ENCODE measurements around the gene MTCL3.

Gene MTCL3

DNA sequence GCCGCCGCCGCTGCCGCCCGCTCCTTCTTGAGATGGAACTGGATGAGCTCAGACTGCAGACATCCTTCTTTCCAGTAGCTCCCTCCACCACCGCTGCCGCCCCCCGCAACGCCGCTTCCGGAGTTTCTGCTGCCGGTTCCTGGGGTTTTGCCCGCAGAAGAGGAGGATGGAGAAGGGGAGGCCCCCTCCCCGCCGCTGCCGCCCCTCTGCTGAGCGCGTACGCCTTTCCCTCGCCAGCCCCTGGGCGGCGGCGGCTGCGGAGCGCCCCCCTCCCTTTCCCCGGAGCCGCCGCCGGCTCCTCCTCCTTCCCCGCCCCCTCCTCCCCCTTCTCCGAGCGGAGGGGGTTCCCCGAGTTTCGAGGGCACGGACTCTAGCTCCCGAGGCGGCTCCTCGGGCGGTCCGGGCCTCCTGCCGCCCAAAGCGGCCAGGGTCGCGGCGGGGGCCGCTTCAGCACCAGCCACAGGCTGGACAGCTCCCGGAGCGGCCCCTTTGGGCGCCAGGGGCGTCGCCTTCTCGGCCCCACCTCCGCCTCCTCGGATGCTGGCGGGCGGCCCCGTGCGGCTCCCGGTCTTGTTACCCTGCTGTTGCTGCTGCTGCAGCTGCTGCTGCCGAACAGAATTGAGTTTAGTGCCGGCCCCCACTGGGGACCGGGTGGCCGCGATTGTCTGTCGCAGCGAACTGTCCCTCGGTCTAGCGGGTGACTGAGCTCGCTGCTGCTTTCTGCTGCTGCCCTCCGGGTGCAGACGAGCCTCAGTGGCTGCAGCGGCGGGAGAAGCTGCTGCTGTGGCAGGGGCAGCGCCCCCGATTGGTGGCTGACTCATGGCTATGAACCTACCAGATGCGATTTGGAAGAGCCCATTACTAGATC is 3.1 kb downstream of the MTCL3 start:
- Histone ChIP-seq H3K27ac (ENCODE audit: low read length) (no peak overlapping the region), H3K4me3 (ENCODE audit: low read depth in 2 of 2, low read length in 2 of 2) (peak overlapping the region; percentile 55 to 66), H3K36me3 (ENCODE audit: control insufficient read depth, insufficient read depth, low read length) (no peaks in the 10 kb centered on the region), H3K27me3 (ENCODE audit: control insufficient read depth, insufficient read depth, low read length) (peaks cover 6% of the 10 kb centered on the region), H3K4me1 (ENCODE audit: control insufficient read depth, insufficient read depth, low read length) (no peaks in the 10 kb centered on the region; the same call in 1 of the 2 replicates), H3K9me3 (ENCODE audit: control insufficient read depth, insufficient read depth, low read depth, low read length) (no peaks in the 10 kb centered on the region)
- peak; percentile 85 for ATAC-seq
- intact Hi-C loops (cut with micrococcal nuclease; ENCODE audit: unreplicated experiment), result no loop called here
- 0 out of 2 replicates have a peak, but pooled peaks have one; percentile 71 for TF ChIP-seq SIN3A (IDR thresholded peaks at IDR 0.05; ENCODE audit: borderline replicate concordance, insufficient read depth, low read depth, low read length)
- TF ChIP-seq, protein P1, sequence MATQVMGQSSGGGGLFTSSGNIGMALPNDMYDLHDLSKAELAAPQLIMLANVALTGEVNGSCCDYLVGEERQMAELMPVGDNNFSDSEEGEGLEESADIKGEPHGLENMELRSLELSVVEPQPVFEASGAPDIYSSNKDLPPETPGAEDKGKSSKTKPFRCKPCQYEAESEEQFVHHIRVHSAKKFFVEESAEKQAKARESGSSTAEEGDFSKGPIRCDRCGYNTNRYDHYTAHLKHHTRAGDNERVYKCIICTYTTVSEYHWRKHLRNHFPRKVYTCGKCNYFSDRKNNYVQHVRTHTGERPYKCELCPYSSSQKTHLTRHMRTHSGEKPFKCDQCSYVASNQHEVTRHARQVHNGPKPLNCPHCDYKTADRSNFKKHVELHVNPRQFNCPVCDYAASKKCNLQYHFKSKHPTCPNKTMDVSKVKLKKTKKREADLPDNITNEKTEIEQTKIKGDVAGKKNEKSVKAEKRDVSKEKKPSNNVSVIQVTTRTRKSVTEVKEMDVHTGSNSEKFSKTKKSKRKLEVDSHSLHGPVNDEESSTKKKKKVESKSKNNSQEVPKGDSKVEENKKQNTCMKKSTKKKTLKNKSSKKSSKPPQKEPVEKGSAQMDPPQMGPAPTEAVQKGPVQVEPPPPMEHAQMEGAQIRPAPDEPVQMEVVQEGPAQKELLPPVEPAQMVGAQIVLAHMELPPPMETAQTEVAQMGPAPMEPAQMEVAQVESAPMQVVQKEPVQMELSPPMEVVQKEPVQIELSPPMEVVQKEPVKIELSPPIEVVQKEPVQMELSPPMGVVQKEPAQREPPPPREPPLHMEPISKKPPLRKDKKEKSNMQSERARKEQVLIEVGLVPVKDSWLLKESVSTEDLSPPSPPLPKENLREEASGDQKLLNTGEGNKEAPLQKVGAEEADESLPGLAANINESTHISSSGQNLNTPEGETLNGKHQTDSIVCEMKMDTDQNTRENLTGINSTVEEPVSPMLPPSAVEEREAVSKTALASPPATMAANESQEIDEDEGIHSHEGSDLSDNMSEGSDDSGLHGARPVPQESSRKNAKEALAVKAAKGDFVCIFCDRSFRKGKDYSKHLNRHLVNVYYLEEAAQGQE (IDR thresholded peaks at IDR 0.05; ENCODE audit: insufficient read depth in 1 of 2, low read depth in 2 of 2, low read length in 1 of 2), result peak; percentile 91
- TF ChIP-seq TCF7L2 (IDR thresholded peaks at IDR 0.05; ENCODE audit: low read depth, low read length), result 0 out of 2 replicates have a peak, but pooled peaks have one; percentile 47
- TF ChIP-seq, protein P2, sequence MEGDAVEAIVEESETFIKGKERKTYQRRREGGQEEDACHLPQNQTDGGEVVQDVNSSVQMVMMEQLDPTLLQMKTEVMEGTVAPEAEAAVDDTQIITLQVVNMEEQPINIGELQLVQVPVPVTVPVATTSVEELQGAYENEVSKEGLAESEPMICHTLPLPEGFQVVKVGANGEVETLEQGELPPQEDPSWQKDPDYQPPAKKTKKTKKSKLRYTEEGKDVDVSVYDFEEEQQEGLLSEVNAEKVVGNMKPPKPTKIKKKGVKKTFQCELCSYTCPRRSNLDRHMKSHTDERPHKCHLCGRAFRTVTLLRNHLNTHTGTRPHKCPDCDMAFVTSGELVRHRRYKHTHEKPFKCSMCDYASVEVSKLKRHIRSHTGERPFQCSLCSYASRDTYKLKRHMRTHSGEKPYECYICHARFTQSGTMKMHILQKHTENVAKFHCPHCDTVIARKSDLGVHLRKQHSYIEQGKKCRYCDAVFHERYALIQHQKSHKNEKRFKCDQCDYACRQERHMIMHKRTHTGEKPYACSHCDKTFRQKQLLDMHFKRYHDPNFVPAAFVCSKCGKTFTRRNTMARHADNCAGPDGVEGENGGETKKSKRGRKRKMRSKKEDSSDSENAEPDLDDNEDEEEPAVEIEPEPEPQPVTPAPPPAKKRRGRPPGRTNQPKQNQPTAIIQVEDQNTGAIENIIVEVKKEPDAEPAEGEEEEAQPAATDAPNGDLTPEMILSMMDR (IDR thresholded peaks at IDR 0.05), result no peak
- ChIA-PET POLR2A (interaction anchor here (0.6 to 0.7 kb wide), 4 partner anchors 14 to 236 kb away, joined by 10 to 18 read pairs (median 14); no protein-coding TSS in a partner anchor), CTCF (interaction anchor here (0.6 to 2.2 kb wide), 6 partner anchors 14 to 72 kb away, joined by 3 to 10 read pairs (median 4); no protein-coding TSS in a partner anchor)
- in situ Hi-C loops (cut with HindIII; ENCODE audit: low pct_unique_long_range_greater_than_20kb, low sequenced_read_pairs), result no loop called here
- no peak for DNase-seq (ENCODE audit: low read depth, low spot score)
- BruUV-seq (replicated peaks), result no TSS peak

DNA sequence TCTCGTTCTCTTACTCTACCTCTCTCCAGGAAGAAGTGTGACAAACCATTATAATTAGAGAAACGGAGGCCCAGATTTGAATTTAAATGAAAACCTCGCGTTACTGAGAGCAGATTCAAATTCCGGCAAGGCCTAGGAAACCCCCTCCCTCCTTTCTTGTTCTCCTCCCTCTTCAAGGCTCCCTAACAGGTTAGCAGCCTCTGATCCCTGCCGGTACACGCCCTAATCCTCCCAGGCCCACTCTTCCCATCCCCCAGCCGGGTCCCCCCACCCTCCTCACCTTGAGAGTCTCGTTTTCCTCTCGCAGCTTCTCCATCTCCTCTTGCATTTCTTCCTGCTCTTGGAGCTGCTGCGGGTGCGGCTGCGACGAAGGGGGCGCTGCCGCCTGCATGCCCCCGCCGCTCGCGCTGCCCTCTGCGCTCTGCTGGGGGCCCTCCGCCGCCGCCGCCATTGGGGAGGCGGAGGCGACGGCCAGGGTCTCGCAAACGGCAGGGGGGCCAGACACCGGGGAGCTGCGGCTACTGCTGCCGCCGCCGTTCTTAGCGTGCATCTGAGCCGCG is 3.8 kb downstream of the MTCL3 start:
- no peaks in the 10 kb centered on the region; the same call in 1 of the 2 replicates for H3K4me1 ChIP-seq (ENCODE audit: control insufficient read depth, insufficient read depth, low read length)
- intact Hi-C loops (cut with micrococcal nuclease; ENCODE audit: unreplicated experiment), result no loop called here
- peak overlapping the region; percentile 55 to 66 for H3K4me3 ChIP-seq (ENCODE audit: low read depth in 2 of 2, low read length in 2 of 2)
- H3K9me3 ChIP-seq (ENCODE audit: control insufficient read depth, insufficient read depth, low read depth, low read length), result no peaks in the 10 kb centered on the region
- TF ChIP-seq, protein P1 (IDR thresholded peaks at IDR 0.05; ENCODE audit: insufficient read depth in 1 of 2, low read depth in 2 of 2, low read length in 1 of 2), result no peak
- TF ChIP-seq, protein P2 (IDR thresholded peaks at IDR 0.05), result peak; percentile 56
- H3K27ac ChIP-seq (ENCODE audit: low read length), result no peak overlapping the region
- in situ Hi-C loops (cut with HindIII; ENCODE audit: low pct_unique_long_range_greater_than_20kb, low sequenced_read_pairs), result no loop called here
- H3K27me3 ChIP-seq (ENCODE audit: control insufficient read depth, insufficient read depth, low read length), result peaks cover 4% of the 10 kb centered on the region
- ChIA-PET POLR2A (interaction anchor here (0.6 to 0.7 kb wide), 4 partner anchors 14 to 236 kb away, joined by 10 to 18 read pairs (median 14); no protein-coding TSS in a partner anchor), CTCF (interaction anchor here (0.7 to 2.2 kb wide), 4 partner anchors 14 to 49 kb away, joined by 3 to 10 read pairs (median 7); no protein-coding TSS in a partner anchor)
- no peaks in the 10 kb centered on the region for H3K36me3 ChIP-seq (ENCODE audit: control insufficient read depth, insufficient read depth, low read length)
- no TSS peak for BruUV-seq (replicated peaks)
- DNase-seq (ENCODE audit: low read depth, low spot score) (no peak), ATAC-seq (peak; percentile 70)
